ENCODE data around the gene LRRC59. TPM values are rescaled to one million over a fixed set of nuclear protein-coding genes. Genes with fewer than 3 reads are reported as not detected.

The LRRC59 gene
- total and polyA plus RNA-seq, 2 of the 13 experiments (the other 11 are each of a cell fraction or from before 2014, with no cell fraction given), result 87.3 to 222 TPM

- TF ChIP-seq GATAD2A (CRISPR knock-in tag; IDR thresholded peaks at IDR 0.05), result peak; percentile 84
- no peak for TF ChIP-seq MZF1 (CRISPR knock-in tag; IDR thresholded peaks at IDR 0.05; ENCODE audit: borderline replicate concordance)
- peak; percentile 69 for TF ChIP-seq HNF4G (IDR thresholded peaks at IDR 0.05; ENCODE audit: borderline replicate concordance, low read depth, low read length)
- no peak for TF ChIP-seq HNF4G (CRISPR knock-in tag; IDR thresholded peaks at IDR 0.05; ENCODE audit: borderline replicate concordance, low read depth)
- peak; percentile 62; the same call in 1 of the 2 replicates for TF ChIP-seq SOX13 (IDR thresholded peaks at IDR 0.05)
- TF ChIP-seq SOX13 (CRISPR knock-in tag; conservative IDR thresholded peaks at IDR 0.05 in 1 of 2, IDR thresholded peaks at IDR 0.05 in 1 of 2), result peak in 1 of 2 experiments; percentile 97; a peak in 2 of 4 replicates
- TF ChIP-seq CENPBD1 (CRISPR knock-in tag; IDR thresholded peaks at IDR 0.05; ENCODE audit: borderline replicate concordance, low read depth), result no peak
- no peak for TF ChIP-seq MNT (IDR thresholded peaks at IDR 0.05)
- TF ChIP-seq NR3C1 (CRISPR knock-in tag; IDR thresholded peaks at IDR 0.05), result no peak
- 0 out of 2 replicates have a peak, but pooled peaks have one; percentile 31 for TF ChIP-seq KDM6A (CRISPR knock-in tag; IDR thresholded peaks at IDR 0.05; ENCODE audit: low read depth)
- no peak for TF ChIP-seq RORA (CRISPR knock-in tag; IDR thresholded peaks at IDR 0.05)
- TF ChIP-seq MIXL1 (CRISPR knock-in tag; IDR thresholded peaks at IDR 0.05), result no peak
- TF ChIP-seq E2F5 (CRISPR knock-in tag; conservative IDR thresholded peaks at IDR 0.05), result no peak
- peak; percentile 81 for TF ChIP-seq BCL6 (CRISPR knock-in tag; IDR thresholded peaks at IDR 0.05)
- no peak for TF ChIP-seq ZNF782 (CRISPR knock-in tag; IDR thresholded peaks at IDR 0.05; ENCODE audit: borderline replicate concordance)
- peak; percentile 67 for TF ChIP-seq FOXA3 (CRISPR knock-in tag; IDR thresholded peaks at IDR 0.05)
- TF ChIP-seq HOXA9 (CRISPR knock-in tag; IDR thresholded peaks at IDR 0.05; ENCODE audit: borderline replicate concordance), result no peak
- peak; percentile 65; the same call in 1 of the 2 replicates for TF ChIP-seq TBX3 (IDR thresholded peaks at IDR 0.05; ENCODE audit: borderline replicate concordance)
- TF ChIP-seq HHEX (CRISPR knock-in tag; IDR thresholded peaks at IDR 0.05), result no peak
- peak in 1 of 2 experiments; percentile 68; a peak in 1 of 4 replicates for TF ChIP-seq EP300 (IDR thresholded peaks at IDR 0.05; ENCODE audit: low read depth in 2 of 2, low read length in 2 of 2)
- no peak for TF ChIP-seq EP300 (CRISPR knock-in tag; IDR thresholded peaks at IDR 0.05; ENCODE audit: borderline replicate concordance)
- peak; percentile 14 for TF ChIP-seq SKI (IDR thresholded peaks at IDR 0.05; ENCODE audit: partially characterized antibody)
- peak; percentile 73 for TF ChIP-seq PAXIP1 (CRISPR knock-in tag; conservative IDR thresholded peaks at IDR 0.05)
- TF ChIP-seq NCOR1 (IDR thresholded peaks at IDR 0.05; ENCODE audit: borderline replicate concordance, low read length), result peak; percentile 67; the same call in 1 of the 2 replicates
- TF ChIP-seq KDM1A (CRISPR knock-in tag; IDR thresholded peaks at IDR 0.05), result peak; percentile 83; the same call in 1 of the 2 replicates
- TF ChIP-seq SOX6 (IDR thresholded peaks at IDR 0.05), result no peak
- peak; percentile 85 for TF ChIP-seq SOX6 (CRISPR knock-in tag; IDR thresholded peaks at IDR 0.05)
- peak; percentile 46; the same call in 1 of the 2 replicates for TF ChIP-seq HDAC1 (CRISPR knock-in tag; IDR thresholded peaks at IDR 0.05)
Measured at GRCh38 chr17:50422738-50423137, 25.4 kb upstream of the LRRC59 start (continued).

All from HepG2 (cell line).